Endothelial cell of umbilical vein (primary cell): ENCODE measurements around the gene ZFP62. TPM values are rescaled to one million over a fixed set of nuclear protein-coding genes. Genes with fewer than 3 reads are reported as not detected.
"Not testable (repeated sequence)": the region's sequence is repeated elsewhere in the genome, so short reads cannot be mapped to it uniquely, and the experiment has no call there.

Experiments used
- BruUV-seq: library from RNA; stranded (reverse); fragments of 400-500 nt; replicated peaks from 2 replicates; lab custom pipeline; 2021; lab: Mats Ljungman, UMichigan
- CTCF ChIA-PET: fragments of 300-600, 350-600 bp; sonication (Branson Sonifier 250); formaldehyde crosslinking; loops from one replicate; lab custom pipeline; 2021; ENCODE audit warnings: antibody characterized with exemption, inconsistent platforms; lab: Charles Lee
- POLR2A ChIA-PET: fragments of 300-600, 350-600 bp; sonication (Branson Sonifier 250); formaldehyde crosslinking; loops from one replicate; lab custom pipeline; 2021; ENCODE audit warnings: antibody characterized with exemption, inconsistent platforms; lab: Charles Lee
- DNase-seq: peaks from one replicate; pipeline ENCODE4 v3.0.0-alpha.2; 2011; ENCODE audit warnings: low read depth, low spot score
- FAIRE-seq: peaks from 2 replicates; lab custom pipeline; 2011; peaks lifted over from hg19 to GRCh38; lab: Jason Lieb, UNC
- H2AFZ ChIP-seq: 2 replicates; pipeline ENCODE4 v1.6.0; 2012; ENCODE audit warnings: low read depth, low read length, control low read depth, inconsistent platforms
- H3K27ac ChIP-seq: 2 replicates; pipeline ENCODE4 v1.5.1; 2011; ENCODE audit warnings: low read depth, mild to moderate bottlenecking, control low read depth, low read length, moderate library complexity; ENCODE audit not compliant: insufficient read depth
- H3K27me3 ChIP-seq, 2 experiments: 2 replicates each; pipeline versions ENCODE4 v1.6.0 to v1.6.1; 2011; ENCODE audit warnings: low read length in 2 of 2, mixed read lengths in 1 of 2; ENCODE audit not compliant: control insufficient read depth in 2 of 2, insufficient read depth in 2 of 2
- H3K36me3 ChIP-seq, 2 experiments: 2 replicates in 1 of 2; 3 replicates in 1 of 2; pipeline ENCODE4 v1.5.1; 2011; ENCODE audit warnings: low read length in 2 of 2, mild to moderate bottlenecking in 1 of 2, moderate library complexity in 1 of 2; ENCODE audit not compliant: control insufficient read depth in 2 of 2, insufficient read depth in 2 of 2; ENCODE audit errors: extremely low read depth in 1 of 2
- H3K4me1 ChIP-seq: 3 replicates; pipeline ENCODE4 v1.5.1; 2011; ENCODE audit warnings: mild to moderate bottlenecking, low read length; ENCODE audit not compliant: control insufficient read depth, insufficient read depth; ENCODE audit errors: extremely low read depth
- H3K4me2 ChIP-seq: 2 replicates; pipeline ENCODE4 v1.6.1; 2011; ENCODE audit warnings: low read length, control low read depth, mixed read lengths; ENCODE audit not compliant: insufficient read depth
- H3K4me3 ChIP-seq, 3 experiments: fragments of 200-600 bp in 1 of 3; sonication (generic), shearing (Covaris generic) in 1 of 3; replicated peaks in 1 of 3; 2 replicates each; pipeline ENCODE4 v1.5.1; 2011 to 2016; ENCODE audit warnings: control low read depth in 3 of 3, low read length in 3 of 3, mild to moderate bottlenecking in 2 of 3, inconsistent platforms in 1 of 3, low read depth in 1 of 3, moderate library complexity in 1 of 3; ENCODE audit not compliant: insufficient read depth in 1 of 3
- H3K79me2 ChIP-seq: 2 replicates; pipeline ENCODE4 v1.6.0; 2012; ENCODE audit warnings: low read length, inconsistent platforms; ENCODE audit not compliant: control insufficient read depth, insufficient read depth
- H3K9ac ChIP-seq: replicated peaks from 2 replicates; pipeline ENCODE3; 2011; ENCODE audit warnings: low read length, control low read depth; ENCODE audit not compliant: insufficient read depth; ENCODE audit errors: extremely low read depth
- H3K9me1 ChIP-seq: replicated peaks from 3 replicates; pipeline ENCODE4 v1.6.0; 2011; ENCODE audit warnings: mild to moderate bottlenecking, low read length; ENCODE audit not compliant: control insufficient read depth, insufficient read depth; ENCODE audit errors: extremely low read depth
- H3K9me3 ChIP-seq: replicated peaks from 2 replicates; pipeline ENCODE4 v1.5.1; 2012; ENCODE audit warnings: low read length, inconsistent platforms; ENCODE audit not compliant: control insufficient read depth, insufficient read depth
- H4K20me1 ChIP-seq: replicated peaks from 2 replicates; pipeline ENCODE3; 2011; ENCODE audit warnings: mild to moderate bottlenecking, low read length; ENCODE audit not compliant: control insufficient read depth, insufficient read depth; ENCODE audit errors: extremely low read depth
- JUN ChIP-seq: IDR thresholded peaks from 2 replicates; pipeline ENCODE4 v1.6.1; 2011; ENCODE audit warnings: borderline replicate concordance, low read depth; ENCODE audit not compliant: insufficient read length, insufficient read depth
- MYC ChIP-seq: IDR thresholded peaks from one replicate; pipeline ENCODE4 v1.6.1; 2011; ENCODE audit warnings: mild to moderate bottlenecking, low read depth, low read length
- dilution Hi-C: fragments of 300-500 bp; cut with MboI; formaldehyde crosslinking; loops from one replicate; pipeline ENCODE4 v1.15.0; 2019; ENCODE audit warnings: low sequenced_read_pairs; ENCODE audit not compliant: extremely low pct_ligation_motif_present
- intact Hi-C: fragments of 100-400 bp; cut with micrococcal nuclease; formaldehyde crosslinking; loops from one replicate; pipeline ENCODE4 v1.10.0; 2022
- polyA plus RNA-seq, 4 experiments: library from polyadenylated mRNA; depleted of rRNA in 3 of 4; stranded (reverse) in 3 of 4; unstranded in 1 of 4; fragments of >200 nt; gene quantifications; 2 replicates each; pipeline versions ENCODE4 v1.2.1 to v1.2.3, GENCODE V29; 2011 to 2012; ENCODE audit warnings: missing spikeins in 1 of 4
- total RNA-seq: library from RNA; stranded (reverse); gene quantifications from 2 replicates; pipeline ENCODE4 v1.2.3, GENCODE V29; 2021

Gene ZFP62
- total and polyA plus RNA-seq, 2 donors (not counting 3 experiments of a cell fraction or from before 2014, with no cell fraction given): 3.7 to 19.7 TPM

GRCh38 chr5:180829726-180830125 lies 31.4 kb downstream of the ZFP62 start:
- intact Hi-C loops: loop anchor here (2.0 kb wide), 1 partner anchor 27 kb away; the partner anchor contains the start of gene MGAT1
- peaks cover 2% of the 10 kb centered on the region for H3K79me2 ChIP-seq
- no peak overlapping the region for H3K4me2 ChIP-seq
- no peak for FAIRE-seq
- H3K27ac ChIP-seq: no peak overlapping the region
- CTCF ChIA-PET: interaction anchor here (0.8 to 2.3 kb wide), 3 partner anchors 39 to 45 kb away, joined by 3 to 8 read pairs (median 5); no protein-coding TSS in a partner anchor
- H3K36me3 ChIP-seq: peaks cover 0 to 4% of the 10 kb centered on the region in 2 experiments
- BruUV-seq: no TSS peak
- POLR2A ChIA-PET: no interaction called here
- peaks cover 15% of the 10 kb centered on the region for H3K4me1 ChIP-seq
- H3K4me3 ChIP-seq: no peak overlapping the region
- H3K27me3 ChIP-seq: no peaks in the 10 kb centered on the region
- no peak overlapping the region for H3K9ac ChIP-seq
- no peak for TF ChIP-seq MYC
- no peak for TF ChIP-seq JUN
- H4K20me1 ChIP-seq: no peaks in the 10 kb centered on the region
- dilution Hi-C loops: no loop called here
- H3K9me1 ChIP-seq: no peaks in the 10 kb centered on the region
- no peak overlapping the region for H2AFZ ChIP-seq
- no peaks in the 10 kb centered on the region for H3K9me3 ChIP-seq
- no peak for DNase-seq

GRCh38 chr5:180828756-180829531 lies 32.1 kb downstream of the ZFP62 start:
- CTCF ChIA-PET: interaction anchor here (0.8 to 2.1 kb wide), 2 partner anchors 40 to 44 kb away, joined by 3 to 5 read pairs; no protein-coding TSS in a partner anchor
- BruUV-seq: not testable (repeated sequence)

GRCh38 chr5:180827374-180827773 lies 33.7 kb downstream of the ZFP62 start:
- POLR2A ChIA-PET, BruUV-seq, H3K27me3 ChIP-seq, H3K4me3 ChIP-seq, H4K20me1 ChIP-seq, H3K79me2 ChIP-seq, H3K27ac ChIP-seq, dilution Hi-C loops, H3K4me2 ChIP-seq, H2AFZ ChIP-seq, FAIRE-seq, H3K9me1 ChIP-seq, H3K9me3 ChIP-seq, H3K36me3 ChIP-seq, intact Hi-C loops, CTCF ChIA-PET, DNase-seq, H3K9ac ChIP-seq: not testable (repeated sequence)
- H3K4me1 ChIP-seq: peaks cover 19% of the 10 kb centered on the region

More at GRCh38 chr5:180828756-180829531, 32.1 kb downstream of the ZFP62 start:
- FAIRE-seq, H3K36me3 ChIP-seq, H2AFZ ChIP-seq, H4K20me1 ChIP-seq, H3K79me2 ChIP-seq, H3K9ac ChIP-seq, H3K4me2 ChIP-seq, H3K9me3 ChIP-seq, H3K27me3 ChIP-seq, intact Hi-C loops, POLR2A ChIA-PET, H3K4me3 ChIP-seq, DNase-seq, H3K9me1 ChIP-seq, H3K27ac ChIP-seq, dilution Hi-C loops: not testable (repeated sequence)
- peaks cover 19% of the 10 kb centered on the region for H3K4me1 ChIP-seq
